Stomach (tissue), 4 donors: Measurements from ENCODE around the gene C22orf15.

ENCODE experiments used
- POLR2A ChIP-seq, 4 donors: fragments of 450-650 bp; IDR thresholded peaks; one replicate each; pipeline ENCODE4 v1.6.1; 2016; ENCODE audit warnings: antibody characterized with exemption in 4 of 4, control low read depth in 2 of 4, mild to moderate bottlenecking in 1 of 4, moderate library complexity in 1 of 4
- POLR2AphosphoS5 ChIP-seq, 3 donors: sonication (generic); formaldehyde crosslinking; IDR thresholded peaks; one replicate each; pipeline ENCODE4 v1.6.1; 2016; ENCODE audit warnings: antibody characterized with exemption in 3 of 3

GRCh38 chr22:23789121-23789520 is 26.3 kb downstream of the C22orf15 start:
- TF ChIP-seq POLR2A (IDR thresholded peaks at IDR 0.05) (no peak), POLR2AphosphoS5 (IDR thresholded peaks at IDR 0.05) (no peak)
